HUES6 (cell line): Measurements from ENCODE around the gene WIPI1.

ENCODE experiments used
- H3K27ac ChIP-seq: 2 replicates; pipeline ENCODE4 v1.7.0; 2013; ENCODE audit warnings: low read depth, mild to moderate bottlenecking, low read length, inconsistent platforms
- H3K27me3 ChIP-seq: 2 replicates; pipeline ENCODE4 v1.6.1; 2013; ENCODE audit warnings: low read length; ENCODE audit not compliant: control insufficient read depth, insufficient read depth
- H3K36me3 ChIP-seq: 2 replicates; pipeline ENCODE4 v1.6.1; 2013; ENCODE audit warnings: low read length; ENCODE audit not compliant: control insufficient read depth, insufficient read depth
- H3K4me1 ChIP-seq: 2 replicates; pipeline ENCODE4 v1.6.1; 2013; ENCODE audit warnings: low read length; ENCODE audit not compliant: control insufficient read depth, insufficient read depth
- H3K4me3 ChIP-seq: 2 replicates; pipeline ENCODE4 v1.5.1; 2013; ENCODE audit warnings: low read depth, low read length
- H3K9ac ChIP-seq: one replicate; pipeline ENCODE4 v1.6.1; 2013; ENCODE audit warnings: mild to moderate bottlenecking, low read length
- H3K9me3 ChIP-seq: 2 replicates; pipeline ENCODE4 v1.6.1; 2013; ENCODE audit warnings: low read depth, low read length; ENCODE audit not compliant: control insufficient read depth, insufficient read depth

The WIPI1 gene

GRCh38 chr17:68460715-68461114 is 3.4 kb upstream of the WIPI1 start:
- H3K27ac ChIP-seq = no peak overlapping the region
- H3K36me3 ChIP-seq = no peaks in the 10 kb centered on the region
- peaks cover 9% of the 10 kb centered on the region; the same call in 1 of the 2 replicates for H3K27me3 ChIP-seq
- H3K4me3 ChIP-seq = no peak overlapping the region
- H3K9ac ChIP-seq = no peak overlapping the region
- H3K4me1 ChIP-seq = peaks cover 37% of the 10 kb centered on the region
- no peaks in the 10 kb centered on the region for H3K9me3 ChIP-seq

- Histone ChIP-seq H3K27me3 (peaks cover 9% of the 10 kb centered on the region; the same call in 1 of the 2 replicates), H3K4me3 (no peak overlapping the region), H3K4me1 (peaks cover 37% of the 10 kb centered on the region), H3K9me3 (no peaks in the 10 kb centered on the region), H3K9ac (no peak overlapping the region), H3K36me3 (no peaks in the 10 kb centered on the region), H3K27ac (no peak overlapping the region)
Observed at GRCh38 chr17:68460146-68460545, 2.9 kb upstream of the WIPI1 start.

- Histone ChIP-seq H3K9me3 (no peaks in the 10 kb centered on the region), H3K27me3 (peaks cover 9% of the 10 kb centered on the region; the same call in 1 of the 2 replicates), H3K27ac (no peak overlapping the region), H3K36me3 (no peaks in the 10 kb centered on the region), H3K4me1 (peaks cover 37% of the 10 kb centered on the region), H3K4me3 (no peak overlapping the region), H3K9ac (no peak overlapping the region)
Observed at GRCh38 chr17:68459037-68459639, 1.8 kb upstream of the WIPI1 start.

DNA sequence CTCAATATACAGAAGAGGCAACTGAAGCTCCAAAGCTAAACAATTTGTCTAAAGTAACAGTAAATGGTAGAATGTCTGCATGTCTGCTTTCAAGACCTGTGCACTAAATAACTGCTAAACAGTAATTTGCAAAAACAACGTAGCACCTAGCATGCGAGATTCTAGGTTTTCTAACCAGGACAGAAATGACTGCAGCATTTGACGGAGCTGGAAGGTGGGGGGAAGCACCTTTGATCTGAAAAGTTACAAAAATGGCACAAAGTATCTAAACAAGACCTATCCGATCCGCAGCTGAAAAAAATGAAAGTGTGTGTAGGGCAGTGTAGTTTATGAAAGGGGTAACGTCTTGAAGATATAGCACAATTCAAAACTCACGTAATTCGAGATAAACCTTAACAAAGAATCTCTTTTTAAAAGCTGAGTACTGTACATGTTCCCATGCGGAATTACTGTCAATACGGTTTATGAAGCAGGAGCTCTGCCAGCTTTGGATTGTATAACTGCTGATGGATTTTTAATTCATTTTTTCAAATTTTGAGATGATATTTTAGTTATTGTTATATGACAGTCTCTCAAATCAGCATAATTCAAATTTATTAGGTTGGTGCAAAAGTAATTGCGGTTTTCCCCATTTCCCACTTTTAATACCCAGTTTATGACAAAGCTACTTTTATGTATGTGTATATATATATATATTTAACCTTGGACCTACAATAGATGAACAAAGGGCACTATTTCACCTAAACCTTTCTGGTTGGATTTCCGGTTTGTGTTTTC is 1.2 kb upstream of the WIPI1 start:
- Histone ChIP-seq H3K27ac (no peak overlapping the region), H3K27me3 (peaks cover 9% of the 10 kb centered on the region; the same call in 1 of the 2 replicates), H3K4me3 (peak overlapping the region; percentile 70), H3K4me1 (peaks cover 37% of the 10 kb centered on the region), H3K9ac (peak overlapping the region; percentile 1), H3K9me3 (no peaks in the 10 kb centered on the region), H3K36me3 (no peaks in the 10 kb centered on the region)

DNA sequence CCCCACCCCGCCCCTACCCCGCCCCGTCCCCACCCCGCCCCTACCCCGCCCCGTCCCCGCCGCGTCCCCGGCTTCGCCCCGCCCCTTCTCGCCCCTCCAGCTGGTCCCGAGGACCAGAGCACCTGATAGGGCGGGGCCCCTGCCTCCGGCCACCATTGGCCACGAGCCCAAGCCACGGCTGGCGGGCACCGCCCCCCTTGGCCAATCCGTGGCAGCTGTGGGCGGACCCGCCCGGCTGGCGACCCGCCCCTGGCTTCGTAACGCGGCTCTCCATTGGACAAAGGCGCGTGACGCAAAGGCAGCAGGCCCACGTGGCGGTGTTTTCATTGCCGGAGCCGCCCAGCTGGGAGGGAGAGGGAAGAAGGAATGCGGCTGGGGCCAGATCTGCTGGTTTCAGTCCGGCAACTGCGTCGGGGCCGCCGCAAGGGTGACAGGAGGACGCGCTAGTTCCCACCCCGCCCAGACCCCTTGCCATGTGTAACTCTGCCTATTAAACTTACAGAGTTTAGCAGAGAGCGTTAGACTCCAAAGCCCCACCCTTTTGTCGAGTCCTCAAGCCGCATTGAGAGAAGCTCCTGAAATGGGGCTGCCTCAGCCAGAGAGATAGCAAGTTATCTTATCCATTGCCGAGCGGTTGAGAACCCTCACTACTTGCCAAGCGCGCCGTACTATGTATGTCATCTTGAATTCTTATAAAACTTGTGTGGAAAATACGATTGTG is 403 bp upstream of the WIPI1 start:
- no peaks in the 10 kb centered on the region for H3K36me3 ChIP-seq
- peak overlapping the region; percentile 70 for H3K4me3 ChIP-seq
- H3K27me3 ChIP-seq = peaks cover 9% of the 10 kb centered on the region; the same call in 1 of the 2 replicates
- peaks cover 35% of the 10 kb centered on the region for H3K4me1 ChIP-seq
- no peak overlapping the region for H3K27ac ChIP-seq
- H3K9me3 ChIP-seq = no peaks in the 10 kb centered on the region
- peak overlapping the region; percentile 1 for H3K9ac ChIP-seq

DNA sequence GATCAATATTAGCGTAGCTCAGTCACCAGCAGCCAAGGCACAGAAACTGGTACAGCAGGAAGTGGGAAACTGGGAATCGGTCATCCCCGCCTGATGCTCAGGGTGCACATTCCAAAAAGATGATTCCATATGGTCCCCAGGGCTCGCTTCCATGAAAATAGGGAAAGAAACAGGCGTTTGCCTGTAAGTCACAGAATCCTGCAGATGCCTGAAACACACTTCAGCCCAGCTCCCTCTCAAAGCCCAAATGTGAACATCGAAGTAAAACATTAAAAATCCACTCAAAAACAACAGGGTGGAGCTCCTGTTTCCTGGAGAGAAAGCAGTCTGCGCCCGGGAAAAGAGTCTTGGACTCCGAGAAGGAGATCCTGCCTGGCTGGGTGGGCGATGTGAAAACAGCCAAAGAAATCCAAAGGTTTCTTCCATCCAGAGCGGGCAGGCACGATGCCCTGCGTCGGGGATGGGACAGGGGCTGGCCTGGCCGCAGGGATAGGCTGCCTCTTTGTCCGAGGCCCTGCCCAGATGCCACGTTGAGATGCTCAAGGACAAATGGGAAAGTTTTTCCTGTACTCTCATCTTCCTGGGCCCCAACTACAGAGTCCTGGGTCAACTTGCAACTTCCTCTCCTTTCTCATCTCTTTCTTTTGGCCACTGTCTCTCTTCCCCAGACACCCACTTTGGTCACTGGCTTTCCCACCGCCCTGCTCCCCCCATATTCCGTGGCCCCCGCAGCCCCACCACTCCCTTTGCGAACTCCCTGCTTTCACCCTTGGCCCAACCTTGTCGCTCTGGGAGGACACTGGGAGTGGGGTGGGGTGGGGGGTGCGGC is 743 bp downstream of the WIPI1 start:
- Histone ChIP-seq H3K27me3 (peaks cover 9% of the 10 kb centered on the region; the same call in 1 of the 2 replicates), H3K4me1 (peaks cover 28% of the 10 kb centered on the region), H3K27ac (no peak overlapping the region), H3K4me3 (peak overlapping the region; percentile 90), H3K9ac (peak overlapping the region; percentile 56), H3K36me3 (peaks cover 3% of the 10 kb centered on the region; the same call in 1 of the 2 replicates), H3K9me3 (no peaks in the 10 kb centered on the region)

DNA sequence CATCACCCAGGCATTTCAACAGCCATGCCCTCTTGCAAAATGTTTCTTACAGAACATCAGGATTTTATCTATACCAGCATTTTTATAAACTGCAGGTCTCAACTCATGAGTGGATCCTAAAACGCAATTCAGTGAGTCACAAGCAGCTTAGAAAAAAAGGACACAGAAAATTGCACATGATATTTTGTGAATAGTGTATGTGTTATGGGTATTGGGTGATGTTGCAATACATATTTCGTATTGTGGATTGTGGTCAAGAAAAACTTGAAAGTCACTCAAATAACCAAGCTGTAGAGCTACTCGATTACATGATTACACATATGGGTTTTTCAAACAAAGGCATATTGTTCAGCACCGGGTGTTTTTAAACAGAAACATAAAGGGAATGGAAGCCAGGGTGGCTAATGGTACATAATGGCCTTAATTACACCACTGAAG is 1.4 kb downstream of the WIPI1 start:
- Histone ChIP-seq H3K27me3 (peaks cover 9% of the 10 kb centered on the region; the same call in 1 of the 2 replicates), H3K36me3 (peaks cover 3% of the 10 kb centered on the region; the same call in 1 of the 2 replicates), H3K27ac (no peak overlapping the region), H3K9ac (no peak overlapping the region), H3K9me3 (no peaks in the 10 kb centered on the region), H3K4me1 (peaks cover 22% of the 10 kb centered on the region), H3K4me3 (peak overlapping the region; percentile 90)

- no peak overlapping the region for H3K4me3 ChIP-seq
- H3K36me3 ChIP-seq = peaks cover 17% of the 10 kb centered on the region
- H3K9me3 ChIP-seq = no peaks in the 10 kb centered on the region
- H3K27ac ChIP-seq = no peak overlapping the region
- H3K9ac ChIP-seq = no peak overlapping the region
- H3K27me3 ChIP-seq = peaks cover 7% of the 10 kb centered on the region; the same call in 1 of the 2 replicates
- H3K4me1 ChIP-seq = peaks cover 13% of the 10 kb centered on the region
Observed at GRCh38 chr17:68453991-68454665, 3.2 kb downstream of the WIPI1 start.

DNA sequence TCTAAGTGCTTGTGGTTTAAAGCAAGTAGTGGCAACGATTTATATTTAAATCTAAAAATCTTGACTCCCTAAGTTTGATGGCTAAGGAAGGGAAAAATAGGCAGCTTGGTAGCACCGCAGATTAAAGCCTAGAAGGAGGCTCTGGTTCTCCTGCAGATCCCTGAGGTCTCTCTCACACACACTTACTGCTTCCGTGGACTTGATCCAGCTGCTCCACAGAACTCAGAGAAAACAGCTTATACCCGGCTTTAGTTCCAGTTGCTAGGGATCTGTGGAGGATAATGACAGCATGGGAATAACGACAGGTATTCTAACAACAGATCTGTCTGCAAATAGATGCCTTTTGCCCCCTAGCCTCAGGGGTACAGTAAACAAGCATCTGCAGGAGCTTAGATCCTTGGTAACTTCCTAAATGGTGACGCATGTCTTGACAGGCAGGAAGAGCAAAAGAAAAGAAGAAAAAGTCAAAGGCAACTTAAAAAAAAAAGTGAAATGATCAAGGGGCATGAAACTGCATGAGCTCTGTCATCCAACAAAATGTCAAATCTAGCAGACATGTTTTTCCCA is 4.5 kb downstream of the WIPI1 start:
- Histone ChIP-seq H3K9ac (no peak overlapping the region), H3K27me3 (no peaks in the 10 kb centered on the region), H3K4me3 (no peak overlapping the region), H3K4me1 (peaks cover 9% of the 10 kb centered on the region), H3K9me3 (no peaks in the 10 kb centered on the region), H3K27ac (no peak overlapping the region), H3K36me3 (peaks cover 25% of the 10 kb centered on the region)
